ENCODE data around the gene ABCD4. TPM values are rescaled to one million over a fixed set of nuclear protein-coding genes. Genes with fewer than 3 reads are reported as not detected.

ABCD4 gene
- polyA plus RNA-seq, 4 donors, result 74.6 to 156 (median 116) TPM

- no peak for DNase-seq (ENCODE audit: low read depth in 4 of 4, low spot score in 2 of 4)
These were observed 41.4 kb downstream of the ABCD4 start for GRCh38 chr14:74261288-74261687.

GRCh38 chr14:74260525-74261233 is 42.1 kb downstream of the ABCD4 start:
- DNase-seq (ENCODE audit: low read depth in 4 of 4, low spot score in 2 of 4), result no peak

- no peak for DNase-seq (ENCODE audit: low read depth in 4 of 4, low spot score in 2 of 4)
These were observed 43.2 kb downstream of the ABCD4 start for GRCh38 chr14:74259513-74259912.

- no peak for DNase-seq (ENCODE audit: low read depth in 4 of 4, low spot score in 2 of 4)
These were observed 44.0 kb downstream of the ABCD4 start for GRCh38 chr14:74258764-74259035.

GRCh38 chr14:74257941-74258763 is 44.6 kb downstream of the ABCD4 start:
- no peak for DNase-seq (ENCODE audit: low read depth in 4 of 4, low spot score in 2 of 4)

- no peak for DNase-seq (ENCODE audit: low read depth in 4 of 4, low spot score in 2 of 4)
These were observed 45.4 kb downstream of the ABCD4 start for GRCh38 chr14:74257078-74257940.

GRCh38 chr14:74255281-74255680 is 47.5 kb downstream of the ABCD4 start:
- no peak for DNase-seq (ENCODE audit: low read depth in 4 of 4, low spot score in 2 of 4)

GRCh38 chr14:74249433-74250375 is 53.0 kb downstream of the ABCD4 start:
- DNase-seq (ENCODE audit: low read depth in 4 of 4, low spot score in 2 of 4), result no peak

GRCh38 chr14:74248017-74248416 is 54.7 kb downstream of the ABCD4 start:
- no peak for DNase-seq (ENCODE audit: low read depth in 4 of 4, low spot score in 2 of 4)

- no peak for DNase-seq (ENCODE audit: low read depth in 4 of 4, low spot score in 2 of 4)
These were observed 56.2 kb downstream of the ABCD4 start for GRCh38 chr14:74246542-74246941.

GRCh38 chr14:74245292-74245691 is 57.4 kb downstream of the ABCD4 start:
- DNase-seq (ENCODE audit: low read depth in 4 of 4, low spot score in 2 of 4), result no peak

GRCh38 chr14:74244115-74244514 is 58.6 kb downstream of the ABCD4 start:
- no peak for DNase-seq (ENCODE audit: low read depth in 4 of 4, low spot score in 2 of 4)

- DNase-seq (ENCODE audit: low read depth in 4 of 4, low spot score in 2 of 4), result no peak
These were observed 59.7 kb downstream of the ABCD4 start for GRCh38 chr14:74243051-74243450.

- DNase-seq (ENCODE audit: low read depth in 4 of 4, low spot score in 2 of 4), result no peak
These were observed 60.0 kb downstream of the ABCD4 start for GRCh38 chr14:74242780-74243042.

GRCh38 chr14:74242021-74242779 is 60.5 kb downstream of the ABCD4 start:
- no peak for DNase-seq (ENCODE audit: low read depth in 4 of 4, low spot score in 2 of 4)

- no peak for DNase-seq (ENCODE audit: low read depth in 4 of 4, low spot score in 2 of 4)
These were observed 61.1 kb downstream of the ABCD4 start for GRCh38 chr14:74241652-74242017.

GRCh38 chr14:74240794-74241651 is 61.7 kb downstream of the ABCD4 start:
- no peak for DNase-seq (ENCODE audit: low read depth in 4 of 4, low spot score in 2 of 4)

GRCh38 chr14:74239848-74240793 is 62.6 kb downstream of the ABCD4 start:
- no peak for DNase-seq (ENCODE audit: low read depth in 4 of 4, low spot score in 2 of 4)
